ENCODE data around the gene LYST.
A peak's percentile ranks its signal among the peaks of the same experiment; 100 is the strongest.

The LYST gene

GRCh38 chr1:235888119-235888643 is 21.5 kb upstream of the LYST start:
- no peak for DNase-seq (ENCODE audit: low read depth in 2 of 2)

GRCh38 chr1:235887676-235888075 is 21.0 kb upstream of the LYST start:
- no peak for DNase-seq (ENCODE audit: low read depth in 2 of 2)

DNA sequence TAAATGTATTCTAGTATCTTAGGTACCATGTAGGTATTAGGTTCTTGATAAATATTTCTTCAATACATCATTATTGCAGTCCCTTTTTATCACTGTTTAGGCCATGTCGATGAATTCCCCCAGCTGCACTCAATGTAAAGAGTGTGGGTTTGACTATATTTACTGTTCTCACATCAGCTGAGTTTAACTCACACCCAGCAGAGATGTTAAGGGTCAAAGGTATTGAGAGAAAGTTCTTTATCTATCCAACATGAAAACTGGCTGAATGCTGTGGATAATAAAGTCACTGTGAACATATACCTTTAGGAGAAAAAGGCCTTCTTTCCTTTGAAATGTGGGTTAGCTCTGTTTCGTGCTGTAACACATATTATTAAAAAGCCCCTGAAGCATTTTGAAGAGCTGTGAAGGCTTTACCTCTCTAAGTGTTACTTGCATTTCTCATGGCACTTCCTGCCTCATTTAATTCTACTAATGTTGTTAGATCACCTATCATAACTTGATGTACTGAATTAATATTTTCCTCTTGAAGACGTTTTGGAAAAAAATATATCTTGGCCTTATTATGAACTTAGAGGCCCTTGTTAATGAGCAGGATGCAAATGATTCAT is 19.1 kb upstream of the LYST start:
- no peak for DNase-seq (ENCODE audit: low read depth in 2 of 2)

- DNase-seq (ENCODE audit: low read depth in 2 of 2) = no peak
Measured at GRCh38 chr1:235883261-235883927, 16.7 kb upstream of the LYST start.

- DNase-seq (ENCODE audit: low read depth in 2 of 2) = no peak
Measured at GRCh38 chr1:235882816-235883215, 16.1 kb upstream of the LYST start.

- DNase-seq (ENCODE audit: low read depth in 2 of 2) = no peak
Measured at GRCh38 chr1:235881930-235882700, 15.4 kb upstream of the LYST start.

- no peak for DNase-seq (ENCODE audit: low read depth in 2 of 2)
Measured at GRCh38 chr1:235878082-235878811, 11.5 kb upstream of the LYST start.

GRCh38 chr1:235876402-235876841 is 9.7 kb upstream of the LYST start:
- no peak for DNase-seq (ENCODE audit: low read depth in 2 of 2)

- no peak for DNase-seq (ENCODE audit: low read depth in 2 of 2)
Measured at GRCh38 chr1:235875036-235875597, 8.4 kb upstream of the LYST start.

- DNase-seq (ENCODE audit: low read depth in 2 of 2) = no peak
Measured at GRCh38 chr1:235874261-235874660, 7.6 kb upstream of the LYST start.

GRCh38 chr1:235873571-235873970 is 6.9 kb upstream of the LYST start:
- DNase-seq (ENCODE audit: low read depth in 2 of 2) = no peak

- DNase-seq (ENCODE audit: low read depth in 2 of 2) = no peak
Measured at GRCh38 chr1:235873045-235873444, 6.3 kb upstream of the LYST start.

DNA sequence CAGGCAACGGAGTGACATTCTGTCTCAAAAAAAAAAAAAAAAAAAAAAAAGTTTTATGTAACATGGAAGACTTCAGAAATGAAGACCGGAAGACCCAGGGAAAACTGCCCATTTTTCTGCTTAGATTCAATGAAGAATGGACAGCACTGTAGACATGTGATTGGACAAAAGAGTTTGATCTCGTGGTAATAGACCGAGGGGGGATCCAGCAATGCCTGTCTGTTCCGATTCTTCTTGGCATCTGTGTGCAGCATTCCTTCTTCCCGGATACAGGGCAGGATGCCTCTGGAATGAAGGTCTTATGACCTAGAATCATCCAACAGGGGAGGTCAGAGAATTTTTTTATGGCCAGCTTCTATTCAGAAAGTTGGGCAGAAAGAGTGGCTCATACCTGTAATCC is 5.6 kb upstream of the LYST start:
- DNase-seq (ENCODE audit: low read depth in 2 of 2) = no peak

DNA sequence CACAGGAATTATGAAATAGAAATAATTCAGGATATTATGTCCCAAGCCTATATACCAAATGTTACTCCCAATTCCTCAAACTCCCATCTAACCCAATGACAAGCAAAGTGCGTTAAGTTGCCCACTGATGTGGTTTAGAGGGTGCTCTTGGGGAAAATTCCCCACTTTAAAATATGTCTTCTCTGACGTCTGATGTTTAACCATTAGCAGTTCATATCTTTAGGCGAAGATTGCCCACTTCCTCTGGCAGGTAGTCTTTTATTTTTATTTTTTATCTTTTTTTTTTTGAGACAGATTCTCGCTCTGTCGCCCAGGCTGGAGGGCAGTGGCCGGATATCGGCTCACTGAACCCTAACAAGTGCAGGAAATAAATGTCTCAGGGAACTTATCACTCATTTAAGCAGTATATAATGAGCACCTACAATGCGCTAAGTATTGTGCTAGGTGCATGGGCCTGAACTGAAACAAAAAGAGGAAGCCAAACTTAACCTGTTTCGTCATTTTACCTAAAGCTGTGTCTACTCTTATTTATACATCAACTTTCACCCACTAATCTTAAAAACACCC is 1.3 kb upstream of the LYST start:
- DNase-seq (ENCODE audit: low read depth in 2 of 2) = no peak

DNA sequence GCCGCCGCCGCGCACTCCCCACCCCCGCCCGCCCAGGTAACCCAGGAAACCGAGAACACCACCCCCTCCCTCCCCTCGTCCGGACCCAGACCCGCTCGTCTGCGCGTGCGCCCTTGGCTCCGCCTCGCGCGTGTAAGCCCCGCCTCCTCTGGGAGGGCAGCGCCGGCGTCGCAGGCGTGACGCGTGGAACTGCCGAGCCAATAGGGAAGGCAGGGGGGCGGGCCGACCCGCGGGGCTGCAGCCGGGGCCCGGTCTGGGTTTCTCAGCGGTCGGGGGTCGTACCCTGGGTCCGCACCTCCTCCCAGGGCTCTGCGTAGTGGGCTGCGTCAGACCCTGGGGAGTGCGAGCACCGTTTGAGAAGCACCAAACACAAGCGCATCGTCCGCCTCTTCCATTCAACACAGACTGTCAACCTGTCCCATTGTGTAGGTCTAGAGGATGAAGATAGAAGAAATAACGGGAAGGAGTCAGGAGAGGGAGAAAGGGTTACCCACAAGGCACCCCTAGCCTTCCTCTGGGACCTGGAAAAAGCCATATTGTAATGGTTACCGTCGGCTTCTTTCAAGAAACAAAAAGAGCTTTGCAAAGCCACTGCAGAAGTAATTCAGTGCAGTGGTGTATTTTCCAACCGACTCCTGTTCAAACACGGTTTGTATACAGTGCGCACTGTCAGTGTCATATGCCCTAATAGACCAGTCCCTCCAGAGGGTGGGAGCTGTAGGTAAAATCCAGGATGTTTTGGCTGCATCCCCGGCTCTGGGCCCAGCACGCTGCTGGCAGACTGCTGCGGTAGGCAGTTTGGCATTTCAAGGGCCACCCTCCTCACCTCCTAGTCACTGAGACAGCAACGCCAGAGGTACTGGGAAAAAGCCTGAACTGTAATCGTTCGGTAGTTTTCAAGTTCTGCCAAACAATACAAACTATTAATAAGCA is 473 bp upstream of the LYST start:
- DNase-seq (ENCODE audit: low read depth in 2 of 2) = peak; percentile 96 to 97

DNA sequence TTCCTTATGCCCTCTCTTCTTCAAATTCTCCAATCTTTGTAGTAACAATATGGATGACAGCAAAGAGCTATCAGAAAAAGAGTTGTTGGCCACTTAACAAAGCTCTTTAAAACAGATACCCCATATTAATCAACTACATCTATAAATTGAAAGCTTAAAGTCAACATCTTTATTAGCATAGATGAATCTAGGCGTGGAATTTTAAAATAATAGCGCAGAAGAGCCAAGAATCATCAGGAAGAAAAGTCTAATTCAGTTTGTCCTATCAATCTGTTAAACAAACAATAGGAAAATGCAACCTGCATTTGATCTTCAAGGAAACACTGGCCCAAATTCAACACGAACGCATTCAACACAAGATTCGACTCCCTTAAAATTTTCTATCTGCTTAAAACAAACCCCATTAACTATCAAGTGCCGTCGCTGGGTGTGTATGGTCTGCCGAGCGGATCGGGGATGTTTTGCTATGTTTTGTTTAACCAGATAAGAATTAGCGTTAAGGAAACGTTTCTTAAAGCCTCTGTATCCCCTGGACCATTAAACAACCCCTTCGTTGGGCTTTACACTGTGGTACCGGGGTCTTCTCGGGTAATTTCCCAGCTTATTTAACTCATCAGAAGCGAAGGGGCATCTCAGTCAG is 1.0 kb downstream of the LYST start:
- no peak for DNase-seq (ENCODE audit: low read depth in 2 of 2)

GRCh38 chr1:235864931-235865525 is 1.7 kb downstream of the LYST start:
- no peak for DNase-seq (ENCODE audit: low read depth in 2 of 2)

DNA sequence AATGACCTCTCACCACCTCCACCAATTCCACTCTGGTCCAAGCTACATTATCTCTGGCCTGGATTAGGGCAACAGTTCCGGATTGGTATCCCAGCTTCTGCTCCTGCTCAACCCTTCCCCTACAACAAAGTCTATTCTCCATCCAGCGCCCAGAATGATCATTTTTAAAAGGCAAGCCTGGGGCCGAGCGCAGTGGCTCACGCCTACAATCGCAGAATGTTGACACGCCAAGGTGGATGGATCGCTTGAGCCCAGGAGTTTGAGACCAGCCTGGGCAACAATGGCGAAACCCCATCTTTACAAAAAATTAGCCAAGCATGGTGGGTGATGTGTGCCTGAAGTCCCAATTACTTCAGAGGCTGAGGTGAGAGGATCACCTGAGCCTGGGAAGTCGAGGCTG is 2.2 kb downstream of the LYST start:
- no peak for DNase-seq (ENCODE audit: low read depth in 2 of 2)

GRCh38 chr1:235863699-235864093 is 3.0 kb downstream of the LYST start:
- no peak for DNase-seq (ENCODE audit: low read depth in 2 of 2)

All from stimulated activated CD8-positive, alpha-beta memory T cell treated with anti-CD3 and anti-CD28 coated beads, Interleukin-2, amount 100 ng/mL, for 1 hour (primary cell).